ENCODE measurements around the gene CSPG4. TPM values are rescaled to one million over a fixed set of nuclear protein-coding genes. Genes with fewer than 3 reads are reported as not detected.
"Not testable (repeated sequence)": the region's sequence is repeated elsewhere in the genome, so short reads cannot be mapped to it uniquely, and the experiment has no call there.

CSPG4 gene, protein sequence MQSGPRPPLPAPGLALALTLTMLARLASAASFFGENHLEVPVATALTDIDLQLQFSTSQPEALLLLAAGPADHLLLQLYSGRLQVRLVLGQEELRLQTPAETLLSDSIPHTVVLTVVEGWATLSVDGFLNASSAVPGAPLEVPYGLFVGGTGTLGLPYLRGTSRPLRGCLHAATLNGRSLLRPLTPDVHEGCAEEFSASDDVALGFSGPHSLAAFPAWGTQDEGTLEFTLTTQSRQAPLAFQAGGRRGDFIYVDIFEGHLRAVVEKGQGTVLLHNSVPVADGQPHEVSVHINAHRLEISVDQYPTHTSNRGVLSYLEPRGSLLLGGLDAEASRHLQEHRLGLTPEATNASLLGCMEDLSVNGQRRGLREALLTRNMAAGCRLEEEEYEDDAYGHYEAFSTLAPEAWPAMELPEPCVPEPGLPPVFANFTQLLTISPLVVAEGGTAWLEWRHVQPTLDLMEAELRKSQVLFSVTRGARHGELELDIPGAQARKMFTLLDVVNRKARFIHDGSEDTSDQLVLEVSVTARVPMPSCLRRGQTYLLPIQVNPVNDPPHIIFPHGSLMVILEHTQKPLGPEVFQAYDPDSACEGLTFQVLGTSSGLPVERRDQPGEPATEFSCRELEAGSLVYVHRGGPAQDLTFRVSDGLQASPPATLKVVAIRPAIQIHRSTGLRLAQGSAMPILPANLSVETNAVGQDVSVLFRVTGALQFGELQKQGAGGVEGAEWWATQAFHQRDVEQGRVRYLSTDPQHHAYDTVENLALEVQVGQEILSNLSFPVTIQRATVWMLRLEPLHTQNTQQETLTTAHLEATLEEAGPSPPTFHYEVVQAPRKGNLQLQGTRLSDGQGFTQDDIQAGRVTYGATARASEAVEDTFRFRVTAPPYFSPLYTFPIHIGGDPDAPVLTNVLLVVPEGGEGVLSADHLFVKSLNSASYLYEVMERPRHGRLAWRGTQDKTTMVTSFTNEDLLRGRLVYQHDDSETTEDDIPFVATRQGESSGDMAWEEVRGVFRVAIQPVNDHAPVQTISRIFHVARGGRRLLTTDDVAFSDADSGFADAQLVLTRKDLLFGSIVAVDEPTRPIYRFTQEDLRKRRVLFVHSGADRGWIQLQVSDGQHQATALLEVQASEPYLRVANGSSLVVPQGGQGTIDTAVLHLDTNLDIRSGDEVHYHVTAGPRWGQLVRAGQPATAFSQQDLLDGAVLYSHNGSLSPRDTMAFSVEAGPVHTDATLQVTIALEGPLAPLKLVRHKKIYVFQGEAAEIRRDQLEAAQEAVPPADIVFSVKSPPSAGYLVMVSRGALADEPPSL (N-terminal part only)
- polyA plus RNA-seq (2013, experiment 1 of 2; ENCODE audit: insufficient read length) = 39.1 TPM
- 40.9 TPM for polyA plus RNA-seq (2013, experiment 2 of 2; ENCODE audit: insufficient read length)

DNA sequence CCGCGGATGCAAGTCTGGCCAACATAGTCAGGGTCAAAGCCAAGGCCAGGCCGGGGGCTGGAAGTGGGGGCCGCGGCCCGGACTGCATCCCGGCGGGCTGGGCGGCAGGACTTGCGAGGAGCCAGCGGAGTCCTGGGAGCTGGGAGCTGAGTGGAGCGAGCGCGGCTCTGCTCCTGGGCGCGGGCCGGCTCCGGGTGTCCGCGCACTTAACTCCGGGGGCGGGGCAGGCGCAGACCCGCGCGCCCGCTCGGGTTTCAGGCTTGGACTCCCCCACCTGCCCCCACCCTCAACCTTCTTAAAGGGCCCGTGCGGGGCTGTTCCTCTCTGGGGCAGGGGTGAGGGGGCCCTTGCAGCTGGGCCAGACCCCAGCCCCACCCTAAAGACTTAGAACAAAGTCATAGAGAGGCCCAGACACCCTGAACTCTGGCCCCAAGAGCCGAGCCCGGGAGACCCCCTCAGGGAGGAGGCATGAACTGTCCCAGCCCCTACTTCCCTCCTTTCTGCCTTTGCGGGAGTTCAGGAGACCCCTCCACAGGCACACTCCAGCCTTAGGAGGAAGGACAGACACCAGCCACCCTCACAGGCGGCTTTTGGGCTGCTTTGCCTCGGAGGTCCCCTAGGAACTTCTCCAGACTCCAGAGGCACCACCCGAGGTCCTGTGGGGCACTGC lies at the start of gene CSPG4:
Gene CSPG4, minus strand, starts transcription at position 181 of the 670 bp plus-strand sequence. Its CDS starts 93 bp downstream, at position 88.
- DNase-seq = peak; percentile 77

DNA sequence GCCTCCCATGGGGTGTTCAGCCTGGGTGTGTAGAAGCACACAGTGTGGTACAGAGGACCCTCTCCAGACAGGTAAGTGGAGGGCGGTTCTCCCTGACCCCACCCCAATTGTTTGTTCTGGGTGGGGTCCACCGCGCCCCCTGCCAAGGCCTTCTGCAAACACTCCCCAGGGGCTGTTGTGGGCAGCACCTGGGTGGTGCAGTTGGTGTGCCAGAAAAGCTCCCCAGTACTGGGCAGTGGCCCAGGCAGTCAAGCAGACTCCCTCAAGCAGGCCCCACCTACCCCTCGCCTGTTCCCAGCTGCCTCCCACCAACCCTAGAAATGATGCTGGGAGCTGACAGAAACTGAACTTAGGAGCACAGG lies 49.7 kb upstream of the CSPG4 start:
- not testable (repeated sequence) for DNase-seq

DNA sequence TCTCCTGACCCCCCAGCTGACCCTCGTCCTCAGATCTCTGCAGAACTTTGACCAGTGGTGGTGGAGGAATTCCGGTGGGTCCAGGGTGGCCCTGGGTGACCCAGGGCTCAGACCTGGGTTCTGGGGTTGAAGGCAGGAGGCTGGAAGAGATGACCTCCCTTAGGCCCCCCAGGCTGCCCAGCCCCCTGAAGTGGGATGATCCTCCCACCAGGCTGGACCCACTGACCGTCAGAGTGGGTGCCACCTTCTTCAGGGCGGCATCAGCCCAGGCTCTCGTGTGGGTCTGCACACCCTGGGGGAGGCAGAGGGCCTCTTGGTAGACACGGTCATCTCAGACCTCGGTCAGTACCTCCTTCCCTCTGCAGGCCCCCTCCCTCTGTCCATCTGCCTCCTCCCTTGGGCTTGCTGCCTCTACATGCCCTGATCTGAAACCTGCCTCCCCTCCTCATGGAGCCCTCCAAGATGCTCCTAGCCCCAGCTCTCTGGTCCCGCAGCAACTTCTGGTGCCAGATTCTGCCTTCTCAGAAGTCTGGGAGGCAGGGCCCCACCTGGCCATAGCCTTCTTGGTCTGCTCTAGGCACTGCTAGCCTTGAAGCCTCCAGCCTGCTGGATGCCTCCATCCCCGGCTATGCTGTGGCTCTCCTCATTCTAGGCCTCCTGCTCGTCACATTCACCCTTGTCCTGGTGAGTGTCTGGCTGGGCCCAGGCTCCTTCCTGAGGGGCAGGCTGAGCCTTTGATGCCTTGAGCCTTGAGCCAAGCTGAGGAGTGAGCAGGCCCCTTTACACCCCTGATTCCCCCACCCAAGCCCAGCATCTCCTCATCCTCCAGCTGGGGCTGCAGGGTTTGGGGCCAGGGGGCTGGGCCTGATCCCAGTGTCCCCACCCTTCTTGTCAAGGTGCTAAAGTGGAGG lies 49.1 kb upstream of the CSPG4 start:
- no peak for DNase-seq

DNA sequence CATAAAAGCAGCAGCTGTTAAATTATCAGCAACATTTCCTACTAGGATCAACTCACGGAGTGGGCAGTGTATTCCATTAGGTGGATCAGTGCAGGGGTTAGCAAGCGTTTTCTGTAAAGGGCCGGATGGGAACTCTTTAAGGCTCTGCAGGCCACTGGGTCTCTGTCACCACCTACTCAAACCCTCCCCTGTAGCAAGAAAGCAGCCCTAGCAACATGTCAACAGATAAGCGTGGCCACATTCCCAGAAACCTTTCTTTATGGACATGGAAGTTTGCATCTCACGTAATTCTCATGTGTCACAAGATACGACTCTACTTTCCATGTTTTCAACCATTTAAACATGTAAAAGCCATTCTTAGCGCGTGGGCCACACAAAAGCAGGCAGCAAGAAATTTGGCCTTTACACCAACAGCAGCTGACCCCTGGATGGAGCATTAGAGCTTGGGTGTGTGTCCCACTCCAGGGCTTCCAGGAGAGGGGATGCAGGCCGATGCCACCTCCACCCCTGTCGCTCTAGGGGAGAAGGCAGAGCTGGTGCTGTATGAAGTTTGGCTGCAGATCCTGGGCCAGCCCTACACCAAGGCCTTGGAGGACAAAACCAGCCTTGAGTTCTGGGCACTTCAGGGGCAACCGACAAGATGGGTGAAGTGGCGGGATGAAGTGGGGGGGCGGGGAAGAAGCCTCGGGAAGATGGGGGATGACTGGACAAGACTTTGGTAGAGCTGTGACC lies 48.2 kb upstream of the CSPG4 start:
- DNase-seq = no peak

DNA sequence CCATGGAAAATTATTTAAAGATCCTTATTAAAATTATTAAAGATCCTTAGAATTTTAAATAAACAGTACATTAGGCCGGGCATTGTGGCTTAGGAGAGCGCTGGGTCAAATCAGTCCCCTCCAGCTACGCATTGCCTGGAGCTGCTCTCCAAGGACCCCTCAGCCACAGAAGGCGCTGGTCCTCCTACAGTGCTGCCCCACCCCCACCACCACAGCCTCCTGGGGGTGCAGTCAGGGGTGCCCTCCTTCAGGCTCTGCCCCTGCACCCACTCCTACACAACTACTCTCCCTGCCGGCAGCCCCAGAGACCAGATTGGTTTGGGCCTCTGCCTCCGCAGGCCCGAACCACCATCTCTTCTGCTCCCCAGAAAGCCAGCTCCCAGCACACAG lies 47.5 kb upstream of the CSPG4 start:
- DNase-seq = not testable (repeated sequence)

DNA sequence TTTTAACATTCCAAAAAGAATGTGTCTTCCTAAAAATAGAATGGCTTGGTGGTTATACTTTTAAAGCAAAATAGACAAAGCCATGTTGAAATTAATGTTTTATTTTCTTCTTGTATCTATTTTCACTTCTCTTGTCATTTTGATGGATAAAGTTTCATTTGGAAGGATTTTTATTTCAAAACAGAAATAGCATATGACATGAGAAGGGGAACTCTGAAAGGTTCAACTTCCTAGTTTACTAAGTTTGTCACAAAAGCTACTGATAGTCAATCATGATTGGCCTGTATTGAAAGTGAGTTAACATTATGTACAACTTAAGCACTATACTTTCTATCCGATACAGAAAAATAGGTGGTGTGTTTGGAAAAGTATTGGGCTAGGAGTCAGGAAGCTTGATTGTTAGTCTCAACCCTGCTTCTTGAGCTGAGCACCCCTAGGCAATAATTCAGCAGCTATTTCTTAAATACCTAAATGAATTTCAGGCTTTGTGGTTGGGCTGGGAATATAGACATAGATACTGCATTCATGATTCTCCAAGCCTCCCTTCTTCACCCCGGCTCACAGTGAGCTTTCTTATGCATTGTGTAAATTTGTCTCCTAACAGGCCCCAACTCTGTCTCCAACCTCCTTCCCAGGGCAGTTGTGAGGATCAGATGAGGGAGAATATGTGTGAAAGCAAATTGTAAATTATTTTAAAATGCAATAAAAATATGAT lies 46.9 kb upstream of the CSPG4 start:
- DNase-seq = no peak

DNA sequence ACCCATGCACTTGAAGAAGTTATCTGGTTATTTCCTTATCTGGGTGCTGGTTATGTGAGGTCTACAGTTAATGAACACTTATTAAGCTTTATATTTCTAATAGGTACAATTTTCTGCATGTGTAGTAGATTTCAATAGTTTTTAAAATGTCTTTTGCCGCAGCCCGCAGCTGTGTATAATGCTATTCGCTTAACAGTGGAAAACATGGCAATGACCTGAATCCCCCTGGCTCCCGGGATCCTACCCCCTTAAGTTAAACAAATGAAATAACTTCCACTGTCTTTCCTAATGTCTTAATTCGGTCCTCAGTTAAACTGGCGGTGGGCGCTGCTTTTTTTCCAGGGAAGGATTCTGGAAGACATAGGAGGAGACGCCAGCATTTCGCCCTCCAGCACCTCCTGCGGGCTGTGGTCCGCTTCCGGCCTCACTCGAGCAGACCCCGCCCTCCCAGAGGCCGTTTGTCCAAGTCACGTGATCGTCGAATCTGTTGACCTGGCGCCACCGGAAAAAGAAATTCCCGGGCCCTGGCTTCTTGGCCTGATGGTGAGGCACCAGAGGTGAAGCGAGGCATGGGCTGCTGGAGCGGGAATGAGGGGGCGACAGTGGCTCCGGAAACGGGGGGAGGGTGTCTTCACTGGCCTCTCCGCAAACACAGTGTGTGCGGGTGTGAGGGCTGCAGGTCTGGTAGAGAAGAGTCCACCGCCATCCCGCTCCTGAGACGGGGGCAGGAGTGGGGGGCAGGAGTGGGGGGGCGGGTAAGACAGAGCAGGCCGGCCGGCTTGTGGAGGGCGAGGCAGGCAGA lies 45.6 kb upstream of the CSPG4 start:
- DNase-seq = peak; percentile 90

DNA sequence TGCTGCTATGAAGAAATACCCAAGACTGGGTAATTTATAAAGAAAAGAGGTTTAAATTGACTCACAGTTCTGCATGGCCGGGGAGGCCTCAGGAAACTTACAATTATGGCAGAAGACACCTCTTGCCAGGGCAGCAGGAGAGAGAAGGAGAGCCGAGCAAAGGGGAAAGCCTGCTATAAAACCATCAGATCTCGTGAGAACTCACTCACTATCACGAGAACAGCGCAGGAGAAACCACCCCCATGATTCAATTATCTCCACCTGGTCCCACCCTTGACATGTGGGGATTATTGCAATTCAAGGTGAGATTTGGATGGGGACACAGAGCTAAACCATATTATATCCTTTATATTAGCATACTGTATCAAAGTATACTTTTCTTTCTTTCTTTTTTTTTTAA lies 42.2 kb upstream of the CSPG4 start:
- DNase-seq = not testable (repeated sequence)

DNA sequence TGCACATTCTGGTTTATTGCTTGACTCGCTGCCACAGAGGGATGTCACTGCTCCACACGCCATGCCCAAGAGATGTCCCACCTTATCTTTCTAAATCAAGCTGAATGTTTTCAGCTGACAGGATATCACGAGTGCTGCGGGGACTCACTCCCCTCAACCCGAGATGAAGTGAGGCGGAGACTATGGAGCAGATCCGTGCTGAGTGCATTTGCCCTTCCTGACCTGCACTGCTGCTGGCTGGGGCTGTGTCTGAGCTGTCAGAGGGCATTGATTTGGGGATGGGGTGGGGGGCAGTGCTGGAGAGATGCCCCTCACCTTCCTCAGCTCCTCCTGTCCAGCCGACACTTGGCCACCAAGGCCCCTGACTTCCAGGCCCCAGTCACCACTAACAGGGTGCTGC lies 40.5 kb upstream of the CSPG4 start:
- DNase-seq = no peak

DNA sequence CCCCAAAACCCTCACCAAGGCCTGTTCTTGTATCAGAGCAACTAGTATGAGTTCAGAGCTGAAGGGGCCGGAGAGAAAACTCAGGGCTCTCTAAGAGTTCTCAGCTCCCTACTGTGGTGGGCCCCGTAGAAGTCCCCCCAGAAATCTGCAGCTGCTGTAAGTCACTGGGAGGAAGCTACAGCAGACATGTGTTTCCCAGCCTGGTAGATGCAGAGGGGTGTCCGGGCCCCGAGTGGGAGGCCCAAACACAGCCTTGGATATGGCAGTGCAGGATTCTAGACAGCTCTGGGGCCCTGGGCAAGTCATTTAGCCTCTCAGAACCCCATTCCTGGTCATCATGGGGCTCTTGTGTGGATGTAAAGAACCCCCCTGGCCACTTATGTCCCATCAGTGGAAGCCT lies 39.2 kb upstream of the CSPG4 start:
- DNase-seq = no peak

DNA sequence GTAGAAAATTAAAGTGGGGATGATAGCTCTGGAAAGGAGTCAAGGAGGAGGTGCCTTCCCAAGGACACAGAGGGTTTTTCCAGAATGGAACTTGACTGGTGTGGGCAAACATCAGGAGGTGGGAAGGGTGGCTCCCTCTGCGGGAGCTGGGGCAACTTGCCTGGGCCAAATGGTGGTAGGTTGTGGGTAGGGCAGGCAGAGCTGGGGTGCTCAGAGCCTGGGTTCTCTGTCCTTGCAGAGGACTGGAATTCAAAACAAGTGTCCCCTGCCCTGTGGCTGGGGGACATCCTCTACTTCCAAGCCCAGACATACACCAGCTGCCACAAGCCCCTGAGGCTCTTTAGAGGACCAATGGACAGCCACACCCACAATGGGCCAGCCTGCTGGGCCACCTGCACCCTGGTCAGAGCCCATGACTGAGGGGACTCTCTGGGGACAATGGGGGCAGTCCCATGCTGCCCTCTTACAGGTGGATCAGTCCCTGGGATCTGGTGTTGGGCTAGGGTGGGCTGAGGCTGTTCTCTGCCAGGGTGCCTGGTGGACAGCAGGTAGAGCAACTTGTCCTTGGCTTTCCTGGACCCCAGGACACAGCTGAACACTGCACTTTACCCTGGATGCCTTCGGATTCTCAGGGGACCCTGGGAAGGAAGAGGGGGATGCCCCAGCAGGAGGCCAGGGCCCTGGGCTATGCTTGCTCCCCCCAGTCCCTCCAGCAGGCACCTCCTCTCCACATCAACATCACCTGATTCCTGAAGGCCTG lies 38.6 kb upstream of the CSPG4 start:
- DNase-seq = no peak

DNA sequence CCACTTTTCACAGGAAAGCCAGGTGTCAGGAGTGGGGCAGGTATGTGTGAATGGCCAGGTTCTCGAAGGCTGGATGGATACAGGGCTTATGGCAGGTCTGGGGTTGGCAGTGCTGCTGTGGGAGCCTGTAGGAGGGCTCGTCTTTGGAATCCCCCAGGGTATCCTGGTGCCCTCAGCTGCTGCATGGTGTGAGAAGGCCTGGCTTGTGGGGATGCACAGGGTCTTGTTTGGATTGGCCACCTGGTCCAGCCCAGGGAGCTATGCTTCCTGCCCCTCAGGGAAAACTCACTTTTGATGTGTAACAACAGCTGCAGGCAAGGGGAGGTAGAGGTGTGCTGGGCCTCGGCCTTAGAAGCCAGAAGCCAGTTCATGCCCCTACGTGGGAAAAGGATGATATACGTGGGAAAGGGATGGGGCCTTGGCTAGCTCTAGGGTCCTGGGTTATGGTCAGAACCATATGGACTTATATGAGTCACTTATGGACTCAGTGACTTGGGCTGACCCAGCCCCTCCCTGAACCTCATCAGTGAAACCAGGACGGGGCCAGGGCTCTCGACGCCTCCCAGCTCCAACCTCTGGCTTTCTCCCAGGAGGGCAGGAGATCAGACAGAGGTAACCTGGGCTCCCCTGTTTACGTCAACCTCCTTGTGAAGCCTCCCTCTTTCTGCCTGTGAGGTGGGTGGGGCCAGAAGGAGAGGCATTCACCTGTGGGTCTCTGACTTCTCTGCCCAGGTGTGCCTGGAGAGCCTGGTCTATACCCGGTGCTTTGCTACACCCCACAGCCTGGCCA lies 37.8 kb upstream of the CSPG4 start:
- DNase-seq = no peak

DNA sequence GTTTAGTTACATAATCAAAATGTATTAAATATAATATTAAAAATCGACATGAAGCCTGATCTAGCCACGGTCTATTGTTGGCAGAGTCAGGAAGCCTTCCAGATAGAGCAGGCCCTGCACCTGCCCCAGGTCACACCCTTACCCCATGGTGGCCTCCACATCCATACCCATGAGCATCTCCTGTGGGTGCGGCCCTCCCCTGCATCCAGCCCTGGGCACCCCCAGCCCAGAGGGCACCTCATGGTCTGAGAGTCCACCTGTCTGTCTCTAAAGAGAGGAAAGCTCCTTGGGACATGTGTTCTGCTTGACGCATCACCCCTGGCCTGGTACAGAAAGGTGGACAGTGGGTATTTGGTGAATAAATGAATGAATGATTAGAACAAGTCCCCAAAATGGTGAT lies 37.2 kb upstream of the CSPG4 start:
- no peak for DNase-seq

DNA sequence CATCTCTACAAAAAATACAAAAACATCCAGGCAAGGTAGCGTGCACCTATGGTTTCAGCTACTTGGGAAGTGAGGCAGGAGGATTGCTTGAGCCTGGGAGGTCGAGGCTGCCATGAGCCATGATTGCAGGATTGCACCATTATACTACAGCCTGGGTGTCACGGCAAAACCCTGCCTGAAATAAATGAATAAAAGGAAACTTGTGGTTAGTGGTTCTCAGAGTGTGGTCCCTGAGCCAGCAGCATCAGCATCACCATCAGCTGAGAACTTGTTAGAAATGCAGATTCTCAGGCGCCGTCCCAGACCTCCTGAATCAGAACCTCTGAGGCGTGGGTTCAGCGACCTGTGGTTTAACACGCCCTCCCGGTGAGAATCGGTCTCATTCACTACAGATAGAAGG lies 36.2 kb upstream of the CSPG4 start:
- DNase-seq = not testable (repeated sequence)

DNA sequence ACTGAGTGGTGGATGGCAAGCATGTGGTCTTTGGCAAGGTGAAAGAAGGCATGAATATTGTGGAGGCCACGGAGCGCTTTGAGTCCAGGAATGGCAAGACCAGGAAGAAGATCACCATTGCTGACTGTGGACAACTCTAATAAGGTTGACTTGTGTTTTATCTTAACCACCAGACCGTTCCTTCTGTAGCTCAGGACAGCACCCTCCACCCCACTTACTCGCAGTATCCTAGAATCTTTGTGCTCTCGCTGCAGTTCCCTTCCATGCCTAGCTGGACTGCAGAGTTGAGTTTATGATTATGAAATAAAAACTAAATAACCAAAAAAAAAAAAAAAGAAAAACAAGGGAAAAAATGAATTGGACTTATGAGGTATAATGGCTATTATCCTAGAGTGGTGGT lies 34.5 kb upstream of the CSPG4 start:
- DNase-seq = not testable (repeated sequence)

DNA sequence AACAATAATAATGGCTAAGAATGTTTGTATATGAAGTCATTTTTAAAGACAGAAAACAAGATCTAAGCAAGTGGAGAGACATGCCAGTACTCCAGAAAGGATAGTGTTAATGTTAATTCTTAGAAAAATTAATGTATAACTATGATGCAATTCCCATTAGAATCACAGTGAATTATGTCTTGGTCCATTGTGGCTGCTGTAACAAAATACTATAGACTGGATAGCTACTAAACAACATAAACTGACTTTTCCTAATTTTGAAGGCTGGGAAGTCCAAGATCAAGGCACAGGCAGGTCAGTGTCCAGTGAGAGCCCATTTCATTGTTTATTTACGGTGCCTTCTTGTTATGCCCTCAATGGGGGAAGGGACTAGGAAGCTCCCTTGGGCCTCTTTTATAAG lies 32.7 kb upstream of the CSPG4 start:
- DNase-seq = no peak

DNA sequence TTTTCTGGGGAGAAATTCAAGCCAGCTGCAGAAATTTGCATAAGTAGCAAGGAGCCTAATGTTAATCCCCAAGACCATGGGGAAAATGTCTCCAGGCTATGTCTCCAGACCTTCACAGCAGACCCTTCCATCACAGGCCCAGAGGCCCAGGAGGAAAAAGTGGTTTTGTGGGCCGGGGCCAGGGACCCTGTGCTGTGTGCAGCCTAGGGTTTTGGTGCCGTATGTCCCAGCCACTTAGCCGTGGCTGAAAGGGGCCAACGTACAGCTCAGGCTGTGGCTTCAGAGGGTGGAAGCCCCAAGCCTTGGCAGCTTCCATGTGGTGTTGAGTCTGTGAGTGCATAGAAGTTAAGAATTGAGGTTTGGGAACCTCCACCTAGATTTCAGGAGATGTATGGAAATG lies 29.7 kb upstream of the CSPG4 start:
- DNase-seq = not testable (repeated sequence)
